Fibroblast of the aortic adventitia (primary cell): ENCODE results near the gene EYA4. TPM values are rescaled to one million over a fixed set of nuclear protein-coding genes. Genes with fewer than 3 reads are reported as not detected.

ENCODE experiments used
- DNase-seq: peaks from one replicate; pipeline ENCODE4 v3.0.0-alpha.2; 2010; ENCODE audit warnings: low read depth
- H3K4me3 ChIP-seq: 2 replicates; pipeline ENCODE4 v1.5.1; 2011; ENCODE audit warnings: low read depth, mild to moderate bottlenecking, control low read depth, low read length, moderate library complexity
- CTCF ChIP-seq: IDR thresholded peaks from 2 replicates; pipeline ENCODE4 v1.5.1; 2011; ENCODE audit warnings: mild to moderate bottlenecking, low read length, control low read depth, inconsistent platforms; ENCODE audit not compliant: insufficient read depth
- total RNA-seq: library from RNA; depleted of rRNA; stranded (reverse); fragments of >200 nt; gene quantifications from 2 replicates; pipeline ENCODE4 v1.2.3, GENCODE V29; 2012; ENCODE audit warnings: low replicate concordance

Gene EYA4
- total RNA-seq, 1 donor: 5.7 TPM

DNA sequence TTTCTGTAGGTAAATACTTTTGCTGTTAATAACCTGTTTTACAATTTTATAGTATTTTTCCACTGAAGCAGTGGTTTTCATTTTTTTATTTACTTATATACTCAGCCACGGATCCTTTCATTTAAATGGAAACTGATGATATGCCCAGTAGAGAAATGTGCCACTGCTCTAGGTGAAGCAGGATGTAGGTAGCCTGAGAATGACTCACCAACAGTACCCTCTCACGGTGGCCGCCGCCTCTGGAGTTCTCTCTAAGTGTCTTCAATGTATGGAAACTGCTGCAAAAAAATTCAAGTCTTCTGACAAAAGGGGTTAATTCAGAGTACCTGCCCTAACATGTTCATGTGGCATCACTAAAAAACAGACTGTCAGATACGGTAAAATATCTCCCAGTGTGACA lies 6.4 kb downstream of the EYA4 start:
- TF ChIP-seq CTCF: no peak
- no peak for DNase-seq
- no peak overlapping the region for H3K4me3 ChIP-seq

- DNase-seq: no peak
- no peak for TF ChIP-seq CTCF
- H3K4me3 ChIP-seq: no peak overlapping the region
Observed at GRCh38 chr6:133248241-133249001, 7.3 kb downstream of the EYA4 start.

GRCh38 chr6:133251688-133252087 lies 10.5 kb downstream of the EYA4 start:
- TF ChIP-seq CTCF: no peak
- no peak for DNase-seq
- H3K4me3 ChIP-seq: no peak overlapping the region

- TF ChIP-seq CTCF: no peak
- H3K4me3 ChIP-seq: no peak overlapping the region
- DNase-seq: peak; percentile 65
Observed at GRCh38 chr6:133254552-133255228, 13.5 kb downstream of the EYA4 start.

DNA sequence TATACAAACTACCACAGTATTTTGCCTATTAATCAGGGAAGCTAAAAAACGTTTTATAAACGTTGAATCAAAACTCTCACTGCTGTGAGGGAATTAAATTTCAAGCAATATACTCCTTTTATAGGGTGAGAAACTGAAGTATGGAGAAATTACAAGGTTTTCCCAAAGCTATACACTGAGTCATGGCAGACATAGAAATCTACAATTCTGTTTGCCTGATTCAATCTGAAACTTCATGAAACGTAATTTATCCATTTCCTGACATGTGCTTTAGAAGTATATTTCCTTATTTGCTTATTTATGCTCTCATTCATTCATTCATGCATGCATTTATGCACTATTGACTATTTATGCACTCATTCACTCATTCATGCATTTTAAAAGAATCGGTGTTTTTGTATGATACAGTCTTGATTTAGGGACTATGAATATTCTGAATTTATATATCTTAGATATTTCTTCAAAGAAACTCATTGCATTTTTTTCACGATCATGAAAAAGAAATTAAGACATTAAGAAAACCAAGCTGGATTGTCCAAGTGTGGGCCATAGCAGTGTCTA lies 16.5 kb downstream of the EYA4 start:
- DNase-seq: no peak
- H3K4me3 ChIP-seq: no peak overlapping the region
- no peak for TF ChIP-seq CTCF

- TF ChIP-seq CTCF: no peak
Observed at GRCh38 chr6:133259561-133259960, 18.4 kb downstream of the EYA4 start.

More at GRCh38 chr6:133259561-133259960, 18.4 kb downstream of the EYA4 start:
- DNase-seq: no peak
- no peak overlapping the region for H3K4me3 ChIP-seq
